Upper lobe of right lung (tissue), 1 donor: ENCODE measurements around the gene INHBC. TPM values are rescaled to one million over a fixed set of nuclear protein-coding genes. Genes with fewer than 3 reads are reported as not detected.
A peak's percentile ranks its signal among the peaks of the same experiment; 100 is the strongest.

Source experiments
- ATAC-seq: fragments of 200-7000 bp; cut with Tn5 transposase; one replicate; pipeline ENCODE4 v1.9.1; 2020; ENCODE audit warnings: mild to moderate bottlenecking, moderate library complexity
- DNase-seq: peaks from one replicate; pipeline ENCODE4 v3.0.0-alpha.2; 2020
- H3K27ac ChIP-seq: fragments of 200-600 bp; one replicate; pipeline ENCODE4 v1.8.0; 2022
- H3K27me3 ChIP-seq: fragments of 200-600 bp; one replicate; pipeline ENCODE4 v1.8.0; 2022; ENCODE audit warnings: mild to moderate bottlenecking
- H3K36me3 ChIP-seq: fragments of 200-600 bp; one replicate; pipeline ENCODE4 v1.8.0; 2022
- H3K4me1 ChIP-seq: fragments of 200-600 bp; one replicate; pipeline ENCODE4 v1.8.0; 2022
- H3K4me3 ChIP-seq: fragments of 200-600 bp; one replicate; pipeline ENCODE4 v1.8.0; 2022; ENCODE audit warnings: mild to moderate bottlenecking
- H3K9me3 ChIP-seq: fragments of 200-600 bp; one replicate; pipeline ENCODE4 v1.8.0; 2022
- CTCF ChIP-seq: fragments of 200-600 bp; IDR thresholded peaks from one replicate; pipeline ENCODE4 v1.8.0; 2022; ENCODE audit warnings: antibody characterized with exemption
- intact Hi-C: fragments of 100-400 bp; cut with DNase I; formaldehyde crosslinking; loops from one replicate; pipeline ENCODE4 v1.11.0; 2022
- total RNA-seq: library from RNA; stranded (reverse); fragmentation: NEBNext Ultra II Directional; extraction: Animal tissue kit (Norgen Biotek cat#: 25700); gene quantifications from one replicate; pipeline ENCODE4 v1.2.1, GENCODE V29; 2021
- donor health status: DM: no; HTN: yes; CAD: no; lungs with severe emphysema.

Gene INHBC
- total RNA-seq, 1 donor from 2014 or later: not detected

DNA sequence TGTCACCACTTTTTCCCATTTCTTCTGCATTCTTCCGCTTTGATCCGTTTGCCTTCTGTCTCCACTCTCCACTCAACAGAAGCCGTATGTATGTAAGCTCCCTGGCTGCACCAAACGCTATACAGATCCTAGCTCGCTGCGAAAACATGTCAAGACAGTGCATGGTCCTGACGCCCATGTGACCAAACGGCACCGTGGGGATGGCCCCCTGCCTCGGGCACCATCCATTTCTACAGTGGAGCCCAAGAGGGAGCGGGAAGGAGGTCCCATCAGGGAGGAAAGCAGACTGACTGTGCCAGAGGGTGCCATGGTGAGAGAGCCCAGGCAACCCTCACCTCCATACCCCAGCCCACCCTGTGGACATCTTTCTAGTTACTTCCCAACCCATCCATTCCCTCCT is 33.3 kb downstream of the INHBC start:
- H3K27me3 ChIP-seq: peaks cover 11% of the 10 kb centered on the region
- no peak for TF ChIP-seq CTCF
- DNase-seq (no peak), ATAC-seq (no peak)
- H3K36me3 ChIP-seq: no peaks in the 10 kb centered on the region
- H3K4me3 ChIP-seq: no peak overlapping the region
- no peaks in the 10 kb centered on the region for H3K9me3 ChIP-seq
- H3K4me1 ChIP-seq: no peaks in the 10 kb centered on the region
- H3K27ac ChIP-seq: no peak overlapping the region
- intact Hi-C loops: no loop called here

GRCh38 chr12:57469296-57470164 is 34.9 kb downstream of the INHBC start:
- H3K27me3 ChIP-seq: peaks cover 22% of the 10 kb centered on the region
- DNase-seq (peak; percentile 9), ATAC-seq (peak; percentile 8)

GRCh38 chr12:57470286-57470969 is 35.8 kb downstream of the INHBC start:
- Histone ChIP-seq H3K9me3 (no peaks in the 10 kb centered on the region), H3K27ac (no peak overlapping the region), H3K27me3 (peaks cover 31% of the 10 kb centered on the region), H3K36me3 (peaks cover 4% of the 10 kb centered on the region), H3K4me1 (peaks cover 13% of the 10 kb centered on the region), H3K4me3 (no peak overlapping the region)
- intact Hi-C loops: no loop called here
- no peak for ATAC-seq
- no peak for DNase-seq
- no peak for TF ChIP-seq CTCF

More at GRCh38 chr12:57469296-57470164, 34.9 kb downstream of the INHBC start:
- Histone ChIP-seq H3K36me3 (peaks cover 3% of the 10 kb centered on the region), H3K4me1 (peaks cover 4% of the 10 kb centered on the region), H3K27ac (no peak overlapping the region), H3K9me3 (no peaks in the 10 kb centered on the region), H3K4me3 (no peak overlapping the region)
- TF ChIP-seq CTCF: no peak
- intact Hi-C loops: no loop called here

- H3K4me3 ChIP-seq: no peak overlapping the region
- TF ChIP-seq CTCF: no peak
- H3K4me1 ChIP-seq: peaks cover 20% of the 10 kb centered on the region
- peaks cover 4% of the 10 kb centered on the region for H3K36me3 ChIP-seq
- no peaks in the 10 kb centered on the region for H3K9me3 ChIP-seq
- ATAC-seq (no peak), DNase-seq (no peak)
- intact Hi-C loops: no loop called here
- H3K27ac ChIP-seq: no peak overlapping the region
- peaks cover 37% of the 10 kb centered on the region for H3K27me3 ChIP-seq
Measured at GRCh38 chr12:57470970-57471656, 36.5 kb downstream of the INHBC start.

GRCh38 chr12:57471661-57472060 is 37.1 kb downstream of the INHBC start:
- Histone ChIP-seq H3K36me3 (peaks cover 4% of the 10 kb centered on the region), H3K27ac (no peak overlapping the region), H3K4me3 (no peak overlapping the region), H3K27me3 (peaks cover 42% of the 10 kb centered on the region), H3K9me3 (no peaks in the 10 kb centered on the region), H3K4me1 (peaks cover 23% of the 10 kb centered on the region)
- TF ChIP-seq CTCF: no peak
- intact Hi-C loops: no loop called here
- no peak for ATAC-seq
- peak; percentile 18 for DNase-seq
